ENCODE results near the gene PRELID2.

Gene PRELID2

GRCh38 chr5:145792840-145793239 lies 42.3 kb downstream of the PRELID2 start:
- DNase-seq, result no peak

GRCh38 chr5:145791866-145792265 lies 43.3 kb downstream of the PRELID2 start:
- DNase-seq, result no peak

- DNase-seq, result no peak
Measured at GRCh38 chr5:145787996-145788395, 47.1 kb downstream of the PRELID2 start.

GRCh38 chr5:145787507-145787906 lies 47.6 kb downstream of the PRELID2 start:
- DNase-seq, result no peak

- DNase-seq, result no peak
Measured at GRCh38 chr5:145787001-145787400, 48.1 kb downstream of the PRELID2 start.

- DNase-seq, result no peak
Measured at GRCh38 chr5:145780982-145781381, 54.2 kb downstream of the PRELID2 start.

DNA sequence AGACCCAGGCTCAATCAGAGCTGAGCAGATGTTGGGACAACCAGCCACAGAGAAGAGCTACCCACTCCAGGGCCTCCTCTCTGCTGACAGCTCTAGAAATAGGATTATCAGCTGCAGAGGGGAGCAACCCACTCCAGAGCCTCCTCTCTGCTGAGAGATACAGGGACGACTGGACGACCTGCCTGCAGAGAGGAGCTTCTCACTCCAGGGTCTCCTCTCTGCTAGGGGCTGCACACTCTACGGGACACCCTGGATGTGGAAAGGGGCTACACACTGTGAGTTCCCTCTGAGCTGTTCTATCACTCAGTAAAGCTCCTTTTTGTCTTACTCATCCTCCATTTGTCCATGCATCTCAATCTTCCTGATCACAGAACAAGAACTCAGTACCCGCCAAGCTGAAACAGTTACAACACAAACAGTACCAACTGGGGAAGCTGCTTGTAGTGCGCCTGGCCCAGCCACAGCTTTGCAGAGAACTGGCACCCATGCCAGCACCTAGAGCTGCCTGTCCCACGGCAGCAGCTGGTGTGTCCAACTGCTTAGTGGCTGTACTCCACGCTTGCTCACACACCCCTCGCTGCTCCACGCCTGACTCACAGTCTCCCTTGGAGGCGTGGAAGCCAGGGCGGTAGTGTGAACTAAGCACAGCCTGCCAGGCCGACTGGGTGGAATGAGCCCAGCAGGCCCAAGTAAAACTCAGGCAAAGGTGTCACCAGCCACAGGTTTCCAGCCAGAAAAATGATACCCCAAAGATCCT lies 56.8 kb downstream of the PRELID2 start:
- DNase-seq, result no peak

DNA sequence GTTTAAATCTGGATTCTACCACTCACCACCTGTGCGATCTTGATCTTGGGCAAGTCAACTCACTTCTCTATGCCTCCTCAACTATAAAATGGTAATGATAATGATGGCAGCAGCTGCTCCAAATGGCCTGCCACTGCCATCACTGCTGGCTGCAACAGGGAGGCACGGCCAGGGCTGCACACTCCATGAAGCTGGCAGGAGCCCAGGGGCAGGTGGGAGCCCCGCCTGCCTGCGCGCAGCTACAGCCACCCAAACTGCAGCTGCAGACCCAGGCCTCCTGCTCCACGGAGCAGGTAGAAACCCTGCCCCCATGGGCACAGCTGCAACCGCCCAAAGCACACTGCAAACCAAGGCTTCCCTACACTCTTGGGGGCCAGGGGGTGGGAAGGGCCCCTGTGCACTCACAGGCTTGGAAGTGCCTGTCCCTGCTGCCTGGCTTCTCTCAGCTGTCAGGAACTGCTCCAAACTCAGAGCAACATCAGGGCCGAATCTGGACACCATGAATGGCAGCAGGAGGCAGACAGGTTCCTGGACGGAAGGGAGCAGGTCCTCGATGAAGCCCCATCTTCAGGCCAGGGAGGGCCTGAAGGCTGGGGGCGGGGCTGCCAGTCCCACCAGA lies 57.6 kb downstream of the PRELID2 start:
- no peak for DNase-seq

- DNase-seq, result no peak
Measured at GRCh38 chr5:145776886-145777285, 58.3 kb downstream of the PRELID2 start.

DNA sequence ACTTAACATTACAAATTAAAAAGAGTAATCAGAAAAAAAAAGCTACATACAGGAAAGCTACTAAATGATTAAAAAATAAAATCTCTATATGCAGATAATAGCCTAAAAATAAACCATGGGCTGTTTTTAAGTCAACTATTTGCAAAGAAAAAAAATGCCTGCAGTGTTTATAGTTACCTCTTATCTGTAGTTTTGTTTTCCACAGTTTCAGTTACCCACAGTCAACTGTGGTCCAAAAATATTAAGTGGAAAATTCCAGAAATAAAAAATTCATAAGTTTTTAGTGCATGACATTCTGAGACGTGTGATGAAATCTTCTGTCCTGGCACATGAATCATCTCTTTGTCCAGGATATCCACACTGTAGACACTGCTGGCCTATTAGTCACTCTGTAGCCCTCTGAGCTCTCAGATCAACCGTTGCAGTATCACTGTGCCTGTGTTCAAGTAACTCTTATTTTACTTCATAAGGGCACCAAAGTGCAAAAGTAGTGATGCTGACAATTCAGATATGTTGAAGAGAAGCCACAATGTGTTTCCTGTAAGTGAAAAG lies 59.2 kb downstream of the PRELID2 start:
- no peak for DNase-seq

DNA sequence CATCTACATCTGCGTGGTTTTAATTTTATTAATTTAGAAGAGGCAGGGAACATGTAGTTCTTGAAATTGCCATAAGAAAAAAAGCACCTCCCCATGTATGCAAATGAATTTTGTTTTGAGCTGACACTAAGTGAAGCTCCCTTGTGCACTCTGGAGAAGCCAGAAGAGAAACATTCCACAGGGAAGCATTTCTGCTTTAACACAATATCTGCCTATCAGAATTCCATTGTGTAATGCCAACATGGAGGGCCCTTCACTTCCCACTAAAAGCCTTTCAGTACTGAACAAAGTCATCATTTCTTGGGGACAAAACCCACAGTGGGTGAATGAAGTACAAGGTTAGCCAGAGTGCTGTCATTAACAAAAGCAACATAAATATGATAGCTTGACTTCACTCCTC lies 59.7 kb downstream of the PRELID2 start:
- no peak for DNase-seq

DNA sequence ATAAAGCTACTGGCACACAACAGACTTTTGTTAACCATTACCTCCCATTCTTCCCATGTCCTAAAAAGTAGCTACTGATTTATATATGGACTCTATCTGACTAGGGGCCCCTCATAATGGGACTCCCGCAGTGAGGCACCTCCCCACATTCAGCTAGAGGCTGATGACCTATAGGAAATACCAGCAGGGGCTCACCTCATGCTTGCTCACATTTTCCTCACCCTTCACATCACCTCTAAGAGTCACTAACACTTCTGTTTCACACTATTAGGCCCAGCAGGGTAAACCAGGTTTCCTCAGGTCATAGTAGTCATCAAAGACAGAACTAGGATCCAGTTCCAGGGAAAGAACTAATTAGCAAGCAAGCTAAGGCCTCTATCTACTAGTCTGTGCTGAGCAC lies 60.7 kb downstream of the PRELID2 start:
- no peak for DNase-seq

DNA sequence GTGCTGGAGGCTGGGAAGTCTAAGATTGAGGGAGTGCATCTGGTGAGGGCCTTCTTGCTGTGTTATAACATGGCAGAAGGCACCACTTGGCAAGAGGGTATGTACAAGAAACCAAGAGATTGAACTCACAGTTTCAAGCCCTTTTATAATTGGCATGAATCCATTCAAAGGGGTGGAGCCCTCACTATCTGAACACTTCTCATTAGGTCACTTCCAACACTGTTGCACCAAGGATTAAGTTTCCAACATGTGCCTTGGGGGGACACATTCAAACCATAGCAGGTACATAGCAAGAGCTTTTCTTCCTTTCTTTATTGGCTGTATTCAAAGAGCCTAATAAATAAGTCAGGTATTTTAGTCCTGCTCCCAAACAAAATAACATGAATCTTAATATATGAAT lies 62.7 kb downstream of the PRELID2 start:
- DNase-seq, result no peak

GRCh38 chr5:145768863-145769262 lies 66.3 kb downstream of the PRELID2 start:
- no peak for DNase-seq

DNA sequence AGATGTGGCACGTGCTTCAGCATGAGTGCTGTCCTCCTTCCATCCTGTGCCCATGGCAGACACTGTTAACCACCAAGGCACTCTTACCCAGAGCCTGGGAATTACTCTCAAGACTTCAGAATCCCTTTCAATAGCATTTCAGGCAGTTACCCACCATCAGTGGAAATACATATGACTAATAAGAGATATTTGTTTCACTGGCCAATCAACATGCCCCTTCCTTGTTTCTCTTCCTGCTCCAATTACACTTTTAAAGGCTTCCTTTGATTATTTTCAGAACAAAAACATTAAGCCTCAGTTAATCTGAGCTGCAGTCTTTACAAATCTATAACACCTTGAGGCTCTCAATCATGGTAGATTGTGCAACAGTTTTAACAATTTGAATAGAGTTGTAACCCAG lies 70.8 kb downstream of the PRELID2 start:
- no peak for DNase-seq

DNA sequence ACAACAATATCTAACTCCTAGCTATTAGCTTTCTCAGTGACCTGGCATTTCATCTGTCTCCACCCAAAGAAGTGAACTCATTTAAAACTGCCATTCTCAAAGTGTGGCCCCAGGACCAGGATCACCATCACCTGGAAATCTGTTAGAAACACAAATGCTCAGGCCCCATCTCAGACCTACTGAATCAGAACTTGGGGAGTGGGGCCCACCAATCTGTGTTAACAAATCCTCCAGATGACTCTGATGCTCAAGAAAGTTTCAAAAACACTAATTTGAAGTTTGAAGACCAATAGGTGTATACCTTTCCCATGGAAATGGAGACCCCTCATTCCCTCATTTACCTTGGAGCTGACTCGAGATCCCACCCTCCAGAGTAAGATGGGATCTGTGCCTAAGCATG lies 72.3 kb downstream of the PRELID2 start:
- no peak for DNase-seq

DNA sequence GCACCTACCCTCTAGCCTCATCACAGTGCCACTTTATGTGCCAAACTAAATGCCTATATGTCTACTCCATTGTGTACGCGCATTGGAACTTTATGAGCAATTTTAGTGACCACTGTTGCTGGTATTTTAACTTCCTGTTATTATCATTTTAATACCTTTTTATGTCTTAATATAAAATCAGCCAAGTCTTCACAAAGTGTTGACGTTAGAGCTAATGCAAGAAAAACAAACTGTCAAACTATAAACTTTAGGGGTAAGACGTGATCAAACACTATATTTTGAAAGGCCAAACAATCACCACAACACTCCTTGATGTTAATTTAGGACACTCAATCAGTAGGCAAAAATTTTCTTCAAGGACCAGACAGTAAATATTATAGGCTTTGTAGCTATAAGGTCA lies 73.9 kb downstream of the PRELID2 start:
- DNase-seq, result no peak

- DNase-seq, result no peak
Measured at GRCh38 chr5:145760660-145761059, 74.5 kb downstream of the PRELID2 start.

- DNase-seq, result no peak
Measured at GRCh38 chr5:145752947-145753346, 82.2 kb downstream of the PRELID2 start.

DNA sequence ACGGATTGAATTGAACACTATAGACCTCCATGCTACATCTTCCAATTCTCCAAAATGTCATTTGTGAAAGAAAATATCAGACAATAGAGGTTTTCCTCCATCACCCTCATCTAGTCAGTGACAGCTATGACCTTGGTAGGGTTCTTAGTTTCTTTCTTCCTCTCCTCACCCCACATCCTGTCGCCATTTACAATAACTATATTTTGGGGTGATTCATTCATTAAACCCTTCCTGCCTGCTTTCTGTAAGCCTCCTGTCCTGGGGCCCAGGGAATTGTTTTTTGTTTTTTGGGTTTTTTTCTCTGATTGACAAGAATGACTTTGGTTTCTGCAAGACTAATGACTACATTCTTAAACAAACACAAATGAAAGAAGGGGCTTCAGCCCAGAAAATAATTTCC lies 82.6 kb downstream of the PRELID2 start:
- DNase-seq, result no peak

- no peak for DNase-seq
Measured at GRCh38 chr5:145750199-145750598, 84.9 kb downstream of the PRELID2 start.

DNA sequence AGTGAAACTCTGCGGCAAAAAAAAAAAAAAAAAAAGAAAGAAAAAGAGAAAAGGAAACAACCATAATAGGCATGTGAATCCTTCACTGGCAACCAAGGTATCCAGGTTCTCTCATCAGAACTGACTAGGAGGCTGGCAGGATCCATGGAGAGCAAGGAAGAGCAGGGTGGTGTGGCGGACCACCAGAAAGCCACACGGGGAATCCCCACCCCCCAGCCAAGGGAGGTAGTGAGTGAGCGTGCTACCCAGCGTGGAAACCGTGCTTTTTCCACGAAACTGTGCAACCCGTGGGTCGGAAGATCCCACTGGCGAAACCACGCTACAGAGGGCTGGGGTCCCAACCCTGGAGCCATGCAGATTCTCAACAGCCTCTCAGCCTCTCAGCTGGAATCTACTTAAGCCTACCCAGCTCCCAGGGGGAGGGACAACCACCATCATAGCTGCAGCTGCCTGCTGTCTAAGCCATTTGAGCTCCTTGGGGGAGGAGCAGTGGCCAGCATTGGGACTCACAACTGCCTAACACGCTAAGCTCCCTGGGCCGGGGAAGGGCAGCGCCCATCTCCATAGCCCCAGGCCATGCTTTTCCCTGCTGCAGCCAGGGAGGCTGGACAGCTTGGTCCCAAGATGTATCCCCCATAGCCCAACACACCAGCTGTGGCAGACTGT lies 91.6 kb downstream of the PRELID2 start:
- no peak for DNase-seq

DNA sequence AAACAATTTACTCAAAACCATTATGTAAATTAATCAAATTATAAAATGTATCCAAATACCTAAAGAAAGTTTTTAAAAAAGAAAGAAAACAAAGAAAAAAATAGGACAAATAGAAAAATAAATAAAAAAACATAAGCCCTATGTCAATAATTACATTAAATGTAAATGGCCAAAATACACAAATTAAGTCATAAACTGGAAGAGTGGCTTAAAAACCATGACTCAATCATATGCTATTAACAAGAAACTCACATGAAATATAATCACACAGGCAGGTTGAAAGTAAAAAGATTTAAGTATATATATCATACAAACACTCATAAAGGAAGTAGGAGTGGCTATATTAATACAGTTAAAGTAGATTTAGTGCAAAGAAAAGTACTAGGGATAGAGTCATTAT lies 95.3 kb downstream of the PRELID2 start:
- DNase-seq, result no peak

GRCh38 chr5:145738227-145738626 lies 96.9 kb downstream of the PRELID2 start:
- DNase-seq, result no peak

All from NCI-H1417 treated with DMSO at 0.1 percent for 48 hours (cell line).